ENCODE measurements around the gene RNPC3.
"Not testable (repeated sequence)": the region's sequence is repeated elsewhere in the genome, so short reads cannot be mapped to it uniquely, and the experiment has no call there.

Gene RNPC3

DNA sequence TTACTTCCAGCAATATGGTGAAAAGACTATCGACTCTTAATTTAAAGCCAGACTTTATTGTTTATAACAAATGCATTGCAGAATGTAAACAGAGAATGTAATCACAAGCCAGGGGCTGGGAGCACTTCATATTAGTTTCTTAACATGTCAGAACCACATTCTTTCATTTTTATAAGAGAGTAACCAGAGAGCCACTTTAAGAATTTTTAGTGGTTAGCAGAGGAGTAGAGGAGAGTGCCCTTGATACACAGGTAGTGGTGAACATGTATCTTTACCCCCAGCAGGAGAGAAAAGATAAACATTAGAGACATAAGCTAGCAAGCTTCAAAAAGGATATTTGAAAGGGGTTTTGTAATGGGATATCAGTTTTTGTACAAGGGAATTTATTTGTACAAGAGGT is 57.0 kb downstream of the RNPC3 start:
- no peaks in the 10 kb centered on the region for H3K9me3 Mint-ChIP-seq
- H3K4me1 Mint-ChIP-seq, result no peaks in the 10 kb centered on the region
- H3K27ac Mint-ChIP-seq, result no peak overlapping the region
- no peak for DNase-seq
- CTCF ChIA-PET, result interaction anchor here (0.6 kb wide), 1 partner anchor 11 kb away, joined by 3 read pairs; no protein-coding TSS in a partner anchor
- H3K36me3 Mint-ChIP-seq, result no peaks in the 10 kb centered on the region
- H3K27me3 Mint-ChIP-seq, result no peaks in the 10 kb centered on the region
- H3K4me3 Mint-ChIP-seq, result no peak overlapping the region

- no peak for DNase-seq
- no peaks in the 10 kb centered on the region for H3K27me3 Mint-ChIP-seq
- peaks cover 4% of the 10 kb centered on the region for H3K9me3 Mint-ChIP-seq
- CTCF ChIA-PET, result no interaction called here
- no peaks in the 10 kb centered on the region for H3K36me3 Mint-ChIP-seq
- H3K4me1 Mint-ChIP-seq, result no peaks in the 10 kb centered on the region
- no peak overlapping the region for H3K4me3 Mint-ChIP-seq
- no peak overlapping the region for H3K27ac Mint-ChIP-seq
Measured at GRCh38 chr1:103583887-103584286, 58.4 kb downstream of the RNPC3 start.

DNA sequence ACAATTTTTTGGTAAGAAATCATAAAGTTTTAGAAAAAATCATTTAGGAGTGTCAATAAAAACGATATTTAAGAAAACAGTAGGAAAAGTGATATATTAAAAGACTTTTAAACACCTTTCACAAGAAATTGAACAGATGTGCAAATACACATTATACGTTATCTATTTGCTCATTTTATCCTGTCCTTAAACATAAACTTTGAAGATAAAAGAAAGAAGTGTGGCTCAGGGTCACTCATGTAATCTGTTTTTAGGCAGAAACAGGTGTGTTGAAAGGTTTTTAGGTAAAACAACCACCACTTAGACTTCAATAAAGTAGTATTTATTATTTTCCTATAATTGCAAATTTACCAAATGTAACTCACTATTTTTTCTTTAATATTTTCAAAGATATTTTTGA is 59.0 kb downstream of the RNPC3 start:
- no peak overlapping the region for H3K4me3 Mint-ChIP-seq
- no peaks in the 10 kb centered on the region for H3K36me3 Mint-ChIP-seq
- CTCF ChIA-PET, result no interaction called here
- no peak for DNase-seq
- no peak overlapping the region for H3K27ac Mint-ChIP-seq
- H3K27me3 Mint-ChIP-seq, result no peaks in the 10 kb centered on the region
- H3K9me3 Mint-ChIP-seq, result peaks cover 8% of the 10 kb centered on the region
- no peaks in the 10 kb centered on the region for H3K4me1 Mint-ChIP-seq

DNA sequence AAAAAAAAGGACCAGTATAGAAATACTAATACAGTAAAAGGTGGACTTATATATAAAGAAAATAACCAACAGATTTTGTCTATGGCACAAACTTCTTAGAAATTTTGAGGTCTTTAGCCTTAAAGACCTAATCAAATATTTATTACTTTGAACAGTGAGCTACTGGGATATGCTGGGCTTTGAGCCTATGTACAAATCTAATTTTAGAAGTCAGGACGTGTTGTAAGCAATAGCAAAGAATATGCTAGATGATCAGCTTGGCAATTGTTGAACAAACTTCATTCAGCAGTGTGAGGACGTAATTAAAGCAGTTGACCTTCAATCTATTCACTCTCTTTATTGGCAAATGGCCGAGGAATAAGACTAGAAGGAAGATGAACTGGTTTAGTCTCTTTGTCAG is 77.2 kb downstream of the RNPC3 start:
- H3K27ac Mint-ChIP-seq, CTCF ChIA-PET, H3K4me1 Mint-ChIP-seq, H3K27me3 Mint-ChIP-seq, H3K36me3 Mint-ChIP-seq, DNase-seq, H3K9me3 Mint-ChIP-seq, H3K4me3 Mint-ChIP-seq: not testable (repeated sequence)

Data from activated naive CD4-positive, alpha-beta T cell treated with anti-CD3 and anti-CD28 coated beads, Interleukin-2, amount 10 ng/mL, durations not matched to agents 7 days and 5 days (primary cell).